Measurements from ENCODE around the gene CBX6.
A peak's percentile ranks its signal among the peaks of the same experiment; 100 is the strongest.

Gene CBX6

DNA sequence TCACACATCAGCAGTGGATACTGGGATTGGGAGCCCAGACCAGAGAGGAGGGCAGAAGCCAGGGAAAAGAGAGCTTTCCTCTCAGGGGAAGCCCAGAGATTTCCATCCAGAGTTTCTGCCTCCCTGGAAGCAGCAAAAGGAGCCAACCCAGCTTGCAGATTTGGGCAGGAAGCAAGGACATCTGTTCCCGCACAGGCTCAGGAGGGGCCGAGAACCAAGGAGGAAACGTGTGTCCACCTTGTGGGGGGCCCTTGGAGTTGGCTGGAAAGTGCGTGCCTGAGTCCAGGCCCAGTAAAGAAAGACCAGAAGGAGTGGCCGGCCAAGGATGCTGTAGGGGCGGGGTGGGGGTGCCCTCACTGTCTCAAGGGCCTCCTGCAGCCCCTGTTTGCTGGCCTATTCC, 22.2 kb downstream of the CBX6 start:
- TF ChIP-seq, protein P1, sequence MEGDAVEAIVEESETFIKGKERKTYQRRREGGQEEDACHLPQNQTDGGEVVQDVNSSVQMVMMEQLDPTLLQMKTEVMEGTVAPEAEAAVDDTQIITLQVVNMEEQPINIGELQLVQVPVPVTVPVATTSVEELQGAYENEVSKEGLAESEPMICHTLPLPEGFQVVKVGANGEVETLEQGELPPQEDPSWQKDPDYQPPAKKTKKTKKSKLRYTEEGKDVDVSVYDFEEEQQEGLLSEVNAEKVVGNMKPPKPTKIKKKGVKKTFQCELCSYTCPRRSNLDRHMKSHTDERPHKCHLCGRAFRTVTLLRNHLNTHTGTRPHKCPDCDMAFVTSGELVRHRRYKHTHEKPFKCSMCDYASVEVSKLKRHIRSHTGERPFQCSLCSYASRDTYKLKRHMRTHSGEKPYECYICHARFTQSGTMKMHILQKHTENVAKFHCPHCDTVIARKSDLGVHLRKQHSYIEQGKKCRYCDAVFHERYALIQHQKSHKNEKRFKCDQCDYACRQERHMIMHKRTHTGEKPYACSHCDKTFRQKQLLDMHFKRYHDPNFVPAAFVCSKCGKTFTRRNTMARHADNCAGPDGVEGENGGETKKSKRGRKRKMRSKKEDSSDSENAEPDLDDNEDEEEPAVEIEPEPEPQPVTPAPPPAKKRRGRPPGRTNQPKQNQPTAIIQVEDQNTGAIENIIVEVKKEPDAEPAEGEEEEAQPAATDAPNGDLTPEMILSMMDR (IDR thresholded peaks at IDR 0.05; ENCODE audit: control extremely low read depth, extremely low read depth, low read depth, missing control alignments), result no peak
- CTCF ChIA-PET, result interaction anchor here (5.4 kb wide), 1 partner anchor 20 kb away, joined by 30 read pairs; no protein-coding TSS in a partner anchor
- no peak for DNase-seq (ENCODE audit: extremely low spot score)
- POLR2A ChIA-PET, result no interaction called here

DNA sequence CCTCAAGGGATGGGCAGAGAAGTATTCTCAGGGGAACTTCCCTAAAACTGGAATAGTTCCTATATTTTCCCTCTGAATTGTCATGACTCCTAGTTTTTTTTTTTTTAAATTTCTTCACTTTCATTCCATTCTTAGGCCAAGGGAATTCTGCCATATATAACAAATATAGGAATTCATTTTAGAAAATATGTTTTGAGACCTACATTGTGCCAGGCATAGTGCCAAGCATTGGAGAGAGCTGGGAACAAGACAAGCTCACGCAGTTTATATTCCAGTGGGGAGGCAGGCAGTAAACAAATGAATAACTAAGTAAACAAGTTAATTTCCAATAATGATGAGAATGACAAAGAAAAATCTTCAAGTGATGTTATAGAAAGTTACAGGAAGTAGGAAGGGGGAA, 25.6 kb downstream of the CBX6 start:
- DNase-seq (ENCODE audit: extremely low spot score), result no peak
- ChIA-PET POLR2A (no interaction called here), CTCF (interaction anchor here (2.3 kb wide), 1 partner anchor 23 kb away, joined by 7 read pairs; no protein-coding TSS in a partner anchor)
- TF ChIP-seq, protein P1 (IDR thresholded peaks at IDR 0.05; ENCODE audit: control extremely low read depth, extremely low read depth, low read depth, missing control alignments), result no peak

DNA sequence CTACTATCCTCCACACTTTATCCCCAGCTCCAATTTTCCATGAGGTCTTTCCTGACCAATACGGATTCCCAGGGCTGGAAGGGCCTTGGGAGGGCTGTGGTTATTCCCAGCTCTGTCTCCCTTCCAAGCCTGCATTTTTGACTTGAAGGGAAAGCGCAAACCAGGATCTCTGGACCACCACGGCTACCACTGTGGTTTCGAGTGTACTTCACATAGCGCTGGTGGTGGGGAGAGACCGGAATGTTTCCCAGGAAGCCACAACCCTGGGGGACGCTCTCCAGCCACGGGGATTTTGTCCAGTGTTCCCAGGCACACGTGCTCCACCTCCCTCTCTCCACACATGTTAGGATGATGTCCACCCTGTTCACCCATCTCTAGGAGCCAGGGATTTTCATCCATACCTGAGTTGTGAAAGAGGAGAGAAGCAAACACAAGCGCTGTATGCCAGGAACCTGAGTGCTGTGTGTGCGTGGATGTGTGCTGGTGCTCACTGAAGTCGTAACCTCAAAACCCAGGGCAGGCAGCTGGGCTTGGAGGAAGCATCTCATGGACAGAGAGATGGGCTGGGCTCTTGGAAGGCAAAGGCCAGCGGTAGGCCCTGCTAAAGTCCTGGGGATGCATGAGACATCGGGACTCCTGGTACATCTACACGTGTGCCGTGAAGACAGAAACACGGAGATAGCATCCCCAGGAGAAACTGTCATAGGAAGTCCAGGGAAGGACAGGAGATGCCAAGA, 26.8 kb downstream of the CBX6 start:
- CTCF ChIA-PET, result interaction anchor here (0.7 to 2.3 kb wide), 3 partner anchors 24 to 158 kb away, joined by 3 to 7 read pairs (median 3); no protein-coding TSS in a partner anchor
- TF ChIP-seq, protein P1 (IDR thresholded peaks at IDR 0.05; ENCODE audit: control extremely low read depth, extremely low read depth, low read depth, missing control alignments), result no peak
- POLR2A ChIA-PET, result no interaction called here
- no peak for DNase-seq (ENCODE audit: extremely low spot score)

DNA sequence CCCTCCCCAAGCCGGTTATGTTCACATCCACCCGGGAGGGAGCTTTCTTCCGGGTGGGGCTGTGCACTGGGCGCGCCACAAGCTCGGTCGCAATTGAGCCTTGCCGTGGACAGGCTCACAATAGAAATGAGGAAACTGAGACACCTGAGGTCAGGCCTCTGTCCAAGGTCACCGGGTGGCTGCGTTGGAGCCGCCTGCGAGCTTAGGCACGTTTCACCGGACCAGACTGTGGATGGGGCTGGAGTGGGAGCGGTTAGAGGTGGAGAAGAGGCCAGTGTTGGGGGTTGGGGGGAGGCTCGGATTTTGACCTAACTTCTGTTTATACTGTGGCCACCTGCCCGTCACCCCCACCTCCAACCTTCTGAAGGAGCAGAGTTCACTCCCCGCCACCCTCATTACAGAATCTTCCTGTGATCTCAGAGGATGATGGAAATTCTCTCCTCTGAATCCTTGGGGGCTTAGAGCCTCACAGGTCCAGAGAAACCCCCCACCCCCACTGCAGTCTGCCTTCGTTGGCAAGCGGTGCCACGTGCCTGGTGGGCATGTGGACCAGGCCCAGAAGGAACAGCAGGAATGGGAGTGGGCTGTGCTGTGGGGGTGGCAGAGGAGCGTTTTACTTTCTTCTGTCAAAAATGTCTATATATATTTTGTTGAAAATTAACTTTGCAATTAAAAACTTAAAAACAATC, 27.6 kb downstream of the CBX6 start:
- POLR2A ChIA-PET, result no interaction called here
- CTCF ChIA-PET, result interaction anchor here (0.7 to 2.3 kb wide), 3 partner anchors 25 to 159 kb away, joined by 3 to 7 read pairs (median 3); no protein-coding TSS in a partner anchor
- DNase-seq (ENCODE audit: extremely low spot score), result no peak
- TF ChIP-seq, protein P1 (IDR thresholded peaks at IDR 0.05; ENCODE audit: control extremely low read depth, extremely low read depth, low read depth, missing control alignments), result no peak

DNA sequence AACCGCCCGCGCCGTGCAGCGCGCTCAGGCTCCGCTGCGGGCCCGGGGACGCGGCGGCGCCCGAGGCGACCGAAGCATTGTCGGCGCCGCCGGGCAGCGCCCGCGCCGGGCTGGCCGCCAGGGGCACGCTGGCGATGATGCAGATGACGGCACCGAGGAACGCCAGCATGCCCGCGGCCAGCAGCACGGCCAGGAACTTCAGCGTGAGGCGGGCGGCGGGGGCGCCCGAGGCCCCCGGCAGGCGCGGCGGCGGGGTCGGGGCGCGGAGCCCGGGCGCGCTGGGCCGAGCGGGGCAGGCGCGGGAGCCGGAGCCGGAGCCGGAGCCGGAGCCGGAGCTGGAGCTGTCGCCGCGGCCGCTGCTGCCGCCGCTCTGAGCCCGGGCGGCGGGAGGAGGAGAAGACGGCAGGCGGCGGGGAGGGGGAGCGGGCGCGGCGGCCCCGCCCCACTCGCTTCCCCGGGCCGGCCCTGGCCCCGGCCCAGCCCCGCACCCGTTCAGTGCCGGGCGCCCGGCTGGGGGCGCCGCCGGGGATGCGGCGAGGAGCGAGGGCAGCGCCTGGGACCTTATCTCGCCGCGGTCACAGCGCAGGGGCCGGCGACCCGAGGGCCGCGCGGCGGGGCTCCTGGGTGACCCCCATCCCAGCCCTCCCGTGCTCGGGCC, 28.2 kb downstream of the CBX6 start, which contains the start of gene NPTXR:
TSS of gene NPTXR (minus strand) at position 372 of the 658 bp plus-strand sequence.
- no peak for DNase-seq (ENCODE audit: extremely low spot score)
- ChIA-PET POLR2A (no interaction called here), CTCF (interaction anchor here (0.8 to 1.2 kb wide), 2 partner anchors 25 to 159 kb away, joined by 3 read pairs; no protein-coding TSS in a partner anchor)
- TF ChIP-seq, protein P1 (IDR thresholded peaks at IDR 0.05; ENCODE audit: control extremely low read depth, extremely low read depth, low read depth, missing control alignments), result no peak

DNA sequence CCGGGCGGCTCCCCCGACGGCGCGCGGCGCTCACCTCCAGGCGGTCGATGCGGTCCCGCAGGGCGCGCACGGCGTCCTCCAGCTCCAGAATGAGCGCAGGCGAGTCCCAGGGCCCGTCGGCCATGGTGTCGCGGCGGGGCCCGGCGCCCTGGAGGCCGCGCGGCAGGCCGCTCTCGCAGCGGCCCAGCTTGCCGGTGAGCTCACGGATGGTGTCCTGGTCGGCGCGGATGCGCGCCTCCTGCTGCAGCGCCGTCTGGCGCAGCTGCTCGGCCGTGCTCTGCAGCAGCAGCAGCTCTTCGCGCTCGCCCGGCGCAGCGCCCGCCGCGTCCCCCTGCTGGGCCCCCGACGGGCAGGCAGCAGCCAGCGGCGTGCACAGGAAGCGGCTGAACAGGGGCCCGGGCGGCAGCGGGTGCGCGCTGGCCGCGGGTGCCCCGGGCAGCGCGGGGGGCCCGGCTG, 28.8 kb downstream of the CBX6 start:
- TF ChIP-seq, protein P1 (IDR thresholded peaks at IDR 0.05; ENCODE audit: control extremely low read depth, extremely low read depth, low read depth, missing control alignments), result peak; percentile 16
- peak; percentile 43 for DNase-seq (ENCODE audit: extremely low spot score)
- CTCF ChIA-PET, result interaction anchor here (0.8 to 1.2 kb wide), 2 partner anchors 26 to 74 kb away, joined by 3 to 4 read pairs; no protein-coding TSS in a partner anchor

More for the DNA sequence above, 28.8 kb downstream of the CBX6 start:
- POLR2A ChIA-PET, result no interaction called here

Data from GM10248 (cell line).